Measurements from ENCODE around the gene KLHL17.
"Not testable (repeated sequence)": the region's sequence is repeated elsewhere in the genome, so short reads cannot be mapped to it uniquely, and the experiment has no call there.

Gene KLHL17

GRCh38 chr1:993379-993995 is 33.1 kb downstream of the KLHL17 start:
- TF ChIP-seq ZNF274 (IDR thresholded peaks at IDR 0.05; ENCODE audit: low read depth, low read length) = no peak
- H3K4me3 ChIP-seq (ENCODE audit: low read length) = no peak overlapping the region

GRCh38 chr1:994546-994945 is 34.2 kb downstream of the KLHL17 start:
- not testable (repeated sequence) for H3K4me3 ChIP-seq (ENCODE audit: low read length)

- no peak for TF ChIP-seq ZNF274 (IDR thresholded peaks at IDR 0.05; ENCODE audit: low read depth, low read length)
- H3K4me3 ChIP-seq (ENCODE audit: low read length) = no peak overlapping the region
Observed at GRCh38 chr1:995665-996633, 35.6 kb downstream of the KLHL17 start.

DNA sequence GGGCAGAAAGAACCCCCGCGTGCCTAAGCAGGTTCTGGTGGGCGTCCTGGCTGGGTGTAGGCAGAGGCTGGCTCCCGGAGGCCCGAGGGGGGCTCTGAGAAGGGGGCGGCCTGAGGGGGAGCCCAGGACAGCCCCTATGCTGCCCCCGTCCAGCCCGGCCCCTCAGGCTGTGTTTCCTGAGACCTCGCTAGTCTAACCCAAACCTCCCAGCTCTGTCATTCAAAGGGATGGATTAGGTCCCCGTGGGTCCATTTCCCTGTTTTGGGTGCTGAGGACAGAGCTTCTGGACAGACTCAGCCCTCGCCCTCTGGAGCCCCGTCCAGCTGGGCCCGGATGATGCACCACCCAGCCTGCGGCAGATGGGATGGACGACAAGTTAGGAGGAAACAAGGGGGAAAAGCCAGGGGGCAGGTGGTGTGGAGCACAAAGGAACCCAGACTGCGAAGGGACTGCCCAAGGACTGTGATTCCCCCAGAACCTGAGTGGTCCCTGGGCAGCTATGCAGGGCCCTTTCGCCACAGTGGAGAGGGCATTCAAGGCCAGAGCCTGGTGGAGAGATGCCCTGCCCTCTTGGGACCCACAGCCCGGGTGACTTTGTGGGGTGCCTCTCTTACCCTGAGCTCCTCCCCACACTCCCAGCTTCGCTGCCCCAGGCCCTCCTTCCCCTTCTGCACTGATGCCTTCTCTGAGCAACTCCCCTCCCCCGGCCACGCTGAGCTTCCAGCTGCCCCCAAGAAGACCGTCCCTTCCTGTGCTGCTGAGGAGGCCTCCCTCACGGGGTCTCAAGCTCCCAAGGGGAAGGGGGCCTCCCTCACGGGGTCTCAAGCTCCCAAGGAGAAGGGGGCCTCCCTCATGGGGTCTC is 36.7 kb downstream of the KLHL17 start:
- no peak for TF ChIP-seq ZNF274 (IDR thresholded peaks at IDR 0.05; ENCODE audit: low read depth, low read length)
- no peak overlapping the region for H3K4me3 ChIP-seq (ENCODE audit: low read length)

- no peak overlapping the region for H3K4me3 ChIP-seq (ENCODE audit: low read length)
- no peak for TF ChIP-seq ZNF274 (IDR thresholded peaks at IDR 0.05; ENCODE audit: low read depth, low read length)
Observed at GRCh38 chr1:997713-997992, 37.3 kb downstream of the KLHL17 start.

DNA sequence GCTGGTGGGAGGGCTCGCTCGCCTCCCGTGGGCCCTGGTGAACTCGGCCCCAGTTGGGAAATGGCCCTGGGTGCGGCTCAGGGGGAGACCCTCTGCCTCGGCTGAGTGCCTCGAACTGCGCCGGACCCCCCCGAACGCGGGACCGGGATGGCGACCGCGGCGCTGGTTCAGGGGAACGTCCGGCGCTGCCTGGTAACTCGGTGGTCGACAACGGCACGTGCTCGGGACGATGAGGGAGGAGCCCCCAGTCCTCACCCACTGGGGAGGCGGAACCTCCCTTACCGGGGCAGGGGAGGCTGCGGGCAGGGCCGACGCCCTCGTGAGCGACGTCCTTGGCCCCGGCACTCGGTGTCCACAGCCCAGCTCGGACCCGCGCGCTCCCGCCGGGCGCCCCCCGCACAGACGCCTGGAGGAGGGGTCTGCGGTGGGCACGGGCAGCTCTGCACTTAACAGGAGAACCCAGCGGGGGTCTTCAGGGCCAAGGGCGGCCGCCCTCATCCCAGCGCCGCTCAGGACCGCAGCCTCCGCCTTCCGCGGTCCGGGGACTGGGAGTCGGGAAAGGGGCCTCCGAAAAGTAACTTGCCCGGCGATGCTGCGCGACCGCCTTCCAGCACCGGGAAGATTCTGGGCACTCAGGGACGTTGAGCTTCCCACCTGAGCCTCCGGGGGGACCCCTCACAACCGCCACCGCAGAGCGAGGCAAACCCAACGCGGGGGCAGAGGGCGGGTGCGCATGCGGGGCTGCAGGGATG is 37.8 kb downstream of the KLHL17 start:
- no peak for TF ChIP-seq ZNF274 (IDR thresholded peaks at IDR 0.05; ENCODE audit: low read depth, low read length)
- H3K4me3 ChIP-seq (ENCODE audit: low read length) = no peak overlapping the region

DNA sequence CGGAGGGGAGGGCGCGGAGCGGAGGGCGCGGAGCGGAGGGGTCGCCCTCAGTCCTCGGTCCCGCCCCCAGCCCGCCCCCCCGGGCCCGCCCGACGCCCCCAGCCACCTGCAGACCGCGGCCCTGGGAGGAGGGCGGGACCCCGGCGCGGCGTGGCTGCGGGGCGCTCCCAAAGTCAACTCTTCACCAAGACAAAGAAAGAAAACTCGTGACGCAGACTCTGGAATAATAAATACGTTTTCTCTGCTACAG is 38.3 kb downstream of the KLHL17 start:
- TF ChIP-seq ZNF274 (IDR thresholded peaks at IDR 0.05; ENCODE audit: low read depth, low read length) = no peak
- no peak overlapping the region; the same call in 1 of the 2 replicates for H3K4me3 ChIP-seq (ENCODE audit: low read length)

GRCh38 chr1:998995-999724 is 38.8 kb downstream of the KLHL17 start:
- peak overlapping the region; percentile 16; the same call in 1 of the 2 replicates for H3K4me3 ChIP-seq (ENCODE audit: low read length)
- no peak for TF ChIP-seq ZNF274 (IDR thresholded peaks at IDR 0.05; ENCODE audit: low read depth, low read length)

DNA sequence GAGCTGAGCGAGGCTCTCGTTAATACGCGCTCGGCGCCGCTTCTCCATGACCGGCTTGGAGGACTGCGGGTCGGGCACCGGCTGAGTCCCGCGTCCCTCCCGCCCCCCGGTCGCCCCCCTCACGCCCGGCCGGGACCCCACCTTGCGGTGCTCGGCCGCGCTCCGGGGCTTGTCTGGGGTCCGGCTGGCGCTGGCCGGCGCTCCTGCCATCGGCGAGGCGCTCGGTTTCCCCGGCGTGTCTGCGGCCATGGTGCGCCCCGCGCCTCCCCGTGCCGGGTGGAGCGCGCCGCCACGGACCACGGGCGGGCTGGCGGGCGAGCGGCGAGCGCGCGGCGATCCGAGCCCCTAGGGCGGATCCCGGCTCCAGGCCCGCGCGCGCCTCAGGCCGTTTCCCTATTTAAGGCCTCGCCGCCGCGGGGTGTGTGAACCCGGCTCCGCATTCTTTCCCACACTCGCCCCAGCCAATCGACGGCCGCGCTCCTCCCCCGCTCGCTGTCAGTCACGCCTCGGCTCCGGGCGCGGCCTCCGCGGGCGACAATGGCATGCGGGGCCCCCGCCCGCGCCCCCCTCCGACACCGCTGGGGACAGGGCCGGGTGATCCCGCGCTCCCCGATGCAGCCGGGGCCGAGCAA is 39.5 kb downstream of the KLHL17 start, which contains the start of gene HES4:
TSS of gene HES4 (minus strand) at position 373 of the 632 bp plus-strand sequence. CDS start at position 249, 124 bp downstream.
- H3K4me3 ChIP-seq (ENCODE audit: low read length) = peak within 1 kb of the TSS; percentile 57

GRCh38 chr1:1000357-1001056 is 40.1 kb downstream of the KLHL17 start:
- TF ChIP-seq ZNF274 (IDR thresholded peaks at IDR 0.05; ENCODE audit: low read depth, low read length) = no peak
- peak overlapping the region; percentile 57 for H3K4me3 ChIP-seq (ENCODE audit: low read length)

More for the DNA sequence above, 39.5 kb downstream of the KLHL17 start, which contains the start of gene HES4:
- TF ChIP-seq ZNF274 (IDR thresholded peaks at IDR 0.05; ENCODE audit: low read depth, low read length) = no peak

DNA sequence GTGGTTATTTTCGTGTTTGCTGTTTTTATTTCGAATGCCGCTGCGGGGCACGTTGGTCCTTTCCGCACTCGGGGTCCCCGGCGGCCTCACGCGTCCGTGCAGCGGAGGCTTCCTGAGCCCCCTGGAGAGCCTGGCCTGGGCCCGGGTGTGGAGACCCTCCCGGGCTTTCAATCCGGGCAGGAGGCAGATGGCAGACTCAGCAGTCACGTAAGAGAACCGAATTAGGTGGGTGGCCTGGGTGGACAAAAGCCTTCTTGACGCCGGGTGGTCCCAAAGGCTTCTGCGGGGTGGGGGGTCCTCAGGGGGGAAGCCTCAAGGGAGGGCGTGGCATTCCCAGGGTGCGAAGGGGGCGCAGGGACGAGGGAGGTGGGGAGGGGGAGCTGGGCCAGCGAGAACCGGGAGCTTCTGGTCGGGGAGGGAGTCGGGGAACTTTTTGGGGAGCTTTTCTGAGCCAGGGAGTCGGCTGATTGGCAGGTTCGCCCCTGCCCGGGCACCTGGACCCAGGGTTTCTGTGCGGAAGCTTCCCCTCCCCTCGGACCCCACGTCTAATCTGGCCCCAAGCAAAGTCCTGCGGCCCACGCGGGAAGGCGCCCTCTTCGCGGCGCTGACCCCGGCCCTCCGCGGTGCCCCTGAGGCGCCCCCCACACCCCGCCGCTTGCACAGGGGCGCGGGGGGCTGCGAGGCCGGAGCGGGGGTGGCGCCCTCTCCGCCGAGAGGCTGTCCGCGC is 40.8 kb downstream of the KLHL17 start:
- TF ChIP-seq ZNF274 (IDR thresholded peaks at IDR 0.05; ENCODE audit: low read depth, low read length) = no peak
- peak overlapping the region; percentile 57 for H3K4me3 ChIP-seq (ENCODE audit: low read length)

Measured in GM08714 (cell line).